Heart right ventricle (tissue), 16 donors: Measurements from ENCODE around the gene NPIPB12. TPM values are rescaled to one million over a fixed set of nuclear protein-coding genes. Genes with fewer than 3 reads are reported as not detected.
"Not testable (repeated sequence)": the region's sequence is repeated elsewhere in the genome, so short reads cannot be mapped to it uniquely, and the experiment has no call there.

ENCODE experiments used
- ATAC-seq, 8 donors: fragments of 200-7000 bp; cut with Tn5 transposase; one replicate each; pipeline ENCODE4 v1.9.1; 2020; ENCODE audit warnings: mild to moderate bottlenecking in 8 of 8, moderate library complexity in 8 of 8, moderate number of reproducible peaks in 1 of 8
- DNase-seq, 2 donors: peaks; one replicate each; pipeline ENCODE4 v3.0.0-alpha.2; 2020
- H3K27ac ChIP-seq, 10 donors: fragments of 200-600 bp; sonication (generic) in 2 of 10; one replicate each; pipeline versions ENCODE4 v1.5.0 to v1.8.0; 2020 to 2022; ENCODE audit warnings: mild to moderate bottlenecking in 3 of 10
- H3K27me3 ChIP-seq, 7 donors: fragments of 200-600 bp; one replicate each; pipeline ENCODE4 v1.8.0; 2021 to 2022; ENCODE audit warnings: mild to moderate bottlenecking in 2 of 7
- H3K36me3 ChIP-seq, 9 donors: fragments of 200-600 bp; sonication (generic) in 1 of 9; one replicate each; pipeline versions ENCODE4 v1.5.0 to v1.8.0; 2020 to 2022; ENCODE audit warnings: mild to moderate bottlenecking in 2 of 9
- H3K4me1 ChIP-seq, 9 donors: fragments of 200-600 bp; sonication (generic) in 1 of 9; one replicate each; pipeline versions ENCODE4 v1.5.0 to v1.8.0; 2020 to 2022; ENCODE audit warnings: mild to moderate bottlenecking in 4 of 9
- H3K4me3 ChIP-seq, 10 donors: fragments of 200-600 bp; sonication (generic) in 2 of 10; one replicate each; pipeline versions ENCODE4 v1.5.0 to v1.8.0; 2020 to 2022; ENCODE audit warnings: mild to moderate bottlenecking in 7 of 10, moderate library complexity in 2 of 10
- H3K9me3 ChIP-seq, 11 donors: fragments of 200-600 bp in 10 of 11; sonication (generic) in 2 of 11; one replicate each; pipeline versions ENCODE4 v1.5.0 to v1.8.0; 2013 to 2022; ENCODE audit warnings: mild to moderate bottlenecking in 2 of 11, control low read depth in 1 of 11, moderate library complexity in 1 of 11
- WGBS, 2 donors: extraction: QIAGEN DNeasy Blood & Tissue Kit; methylation state at CpG; one replicate each; pipeline ENCODE4 v1.1.7; 2013; ENCODE audit warnings: inconsistent platforms in 1 of 2; 5-methylcytosine and 5-hydroxymethylcytosine counted together
- intact Hi-C, 10 donors: fragments of 100-400 bp; cut with DNase I; formaldehyde crosslinking; loops; one replicate each; pipeline versions ENCODE4 v1.11.1 to v1.14.2; 2022
- long read RNA-seq, 3 donors: library from polyadenylated mRNA; unstranded; transcript quantifications; one replicate each; pipeline ENCODE4 v2.0.0, GENCODE V29; 2020 to 2021
- polyA plus RNA-seq, 2 donors: library from polyadenylated mRNA; stranded (reverse); fragments of 200-250 nt; gene quantifications; one replicate each; pipeline ENCODE4 v1.2.3, GENCODE V29; 2013
- total RNA-seq, 10 donors: library from RNA; stranded (reverse); fragmentation: NEBNext Ultra II Directional in 3 of 10; extraction: Animal tissue kit (Norgen Biotek cat#: 25700) in 3 of 10; gene quantifications; one replicate each; pipeline versions ENCODE4 v1.2.1 to v1.2.4, GENCODE V29; 2021 to 2023
- TF ChIP-seq, protein P1 (sequence below), 9 donors: fragments of 200-600 bp; sonication (generic) in 2 of 9; IDR thresholded peaks; one replicate each; pipeline versions ENCODE4 v1.5.0 to v1.8.0; 2021 to 2022; ENCODE audit warnings: antibody characterized with exemption in 9 of 9, mild to moderate bottlenecking in 5 of 9, moderate library complexity in 1 of 9
- donor health status: Arrhythmogenic right ventricular cardiomyopathy.
- donor health status: ischemic (EF 13 %, LVEDD 7.1; RV severe dilation, severe dysfunction).
- donor health status: healthy with polysubstance abuse.
- donor health status: DM: no; HTN: yes; CAD: no.
- donor health status: DM: no; HTN: no; CAD: no.
- donor health status: ischemic (EF 25% LVEDD 6.9; RV normal size, moderate dysfunction).
- donor health status: ischemic (EF 25% LVEDD 5.7; RV mildly dilated, moderate dysfunction).
- donor health status: healthy.
- donor health status: DM: yes; HTN: yes; CAD: no.
- donor health status: Ischemic cardiomyopathy.
- donor health status: ischemic (EF 35%, LVEDD 5.7; RV mildly dilated, moderate dysfunction).
- donor health status: nonischemic (EF 11% LVEDD 7.7; RV severe dilation, severe dysfunction).
- donor health status: DM: yes; HTN: yes; CAD: no.
- donor health status: PGD.
- donor health status: ischemic (EF 29% LVEDD 5.4; RV normal size, mild dysfunction).
- donor health status: nonischemic (EF 23%, LVEDD 6.1; RV moderate dilation, normal function).

NPIPB12 gene
- total RNA-seq, result 10 to 100 TPM in 9 of 10 donors, 1 to 10 TPM in 1; 9.4 to 23.6 (median 19.0) TPM
- polyA plus RNA-seq, result 100 to 1,000 TPM in 1 of 2 donors, 10 to 100 TPM in 1; 15.3 to 107 TPM
- long read RNA-seq, donor 1, partial matches to known transcripts, result 1 of 1 reads
- long read RNA-seq, donor 1, other reads (novel, unspliced or antisense), result 0 of 1 reads
- long read RNA-seq, donor 2, partial matches to known transcripts, result 0 of 1 reads
- long read RNA-seq, donor 2, other reads (novel, unspliced or antisense), result 1 of 1 reads
- long read RNA-seq, donor 3, partial matches to known transcripts, result 2 of 2 reads
- long read RNA-seq, donor 3, other reads (novel, unspliced or antisense), result 0 of 2 reads

GRCh38 chr16:29506308-29506707 lies at the start of gene NPIPB12:
NPIPB12 (minus strand) TSS chr16:29506408.
- intact Hi-C loops, H3K9me3 ChIP-seq, H3K4me1 ChIP-seq, ATAC-seq, H3K27me3 ChIP-seq, H3K4me3 ChIP-seq, H3K27ac ChIP-seq, DNase-seq, H3K36me3 ChIP-seq: not testable (repeated sequence)
- WGBS, 2 donors, result 92 to 96% methylated on average over 2 of the region's 6 CpGs

GRCh38 chr16:29521520-29521919 lies 15.3 kb upstream of the NPIPB12 start:
- ATAC-seq, H3K4me3 ChIP-seq, H3K27ac ChIP-seq, DNase-seq, H3K27me3 ChIP-seq, H3K36me3 ChIP-seq, intact Hi-C loops, H3K9me3 ChIP-seq, H3K4me1 ChIP-seq: not testable (repeated sequence)
- 44 to 74% methylated on average over 2 of the region's 5 CpGs for WGBS, 2 donors

GRCh38 chr16:29482276-29482675 lies 23.9 kb downstream of the NPIPB12 start:
- H3K27me3 ChIP-seq, intact Hi-C loops, H3K36me3 ChIP-seq, H3K4me3 ChIP-seq, H3K9me3 ChIP-seq, H3K4me1 ChIP-seq, H3K27ac ChIP-seq, ATAC-seq: not testable (repeated sequence)
- DNase-seq, result peak in 1 of 2 donors; percentile 4
- WGBS, 2 donors, result 73 to 87% methylated on average over 4 to 6 of the region's 12 CpGs

DNA sequence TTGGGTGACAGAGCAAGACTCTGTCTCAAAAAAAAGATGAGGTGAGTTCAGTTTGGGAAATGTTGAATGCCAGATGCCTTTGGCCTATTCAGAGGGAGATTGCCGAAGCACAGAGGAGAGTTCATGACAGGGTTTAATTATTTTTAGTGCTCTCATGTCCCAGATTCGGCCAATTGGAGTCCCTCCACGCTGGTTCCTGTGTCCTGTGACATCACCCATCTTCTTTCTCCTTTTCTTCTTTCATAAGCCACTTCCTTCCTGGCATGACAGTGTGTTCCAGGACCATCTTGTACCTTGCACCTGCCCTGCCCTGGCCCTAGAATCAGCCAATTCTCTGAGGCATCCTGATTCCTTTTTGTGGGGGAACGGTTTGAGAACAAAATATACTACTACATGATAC lies 34.1 kb downstream of the NPIPB12 start:
- H3K27ac ChIP-seq, DNase-seq, H3K36me3 ChIP-seq, intact Hi-C loops, H3K4me1 ChIP-seq, H3K4me3 ChIP-seq, H3K27me3 ChIP-seq, H3K9me3 ChIP-seq: not testable (repeated sequence)
- ATAC-seq, result peak in 2 of 8 donors; percentile 6 to 16
- no CpG with 5 or more reads among the region's 4 CpGs for WGBS, 2 donors

- H3K27me3 ChIP-seq, H3K4me1 ChIP-seq, H3K36me3 ChIP-seq, H3K9me3 ChIP-seq, intact Hi-C loops: not testable (repeated sequence)
- DNase-seq (peak; percentile 72 to 84), ATAC-seq (peak; percentile 85 to 90 (median 88))
- H3K4me3 ChIP-seq, result peak overlapping the region in 5 of 10 donors; percentile 25 to 41 (median 35)
- 35 to 56% methylated on average over 5 of the region's 6 CpGs for WGBS, 2 donors
- peak overlapping the region in 8 of 10 donors; percentile 49 to 88 (median 76) for H3K27ac ChIP-seq
- TF ChIP-seq, protein P1, sequence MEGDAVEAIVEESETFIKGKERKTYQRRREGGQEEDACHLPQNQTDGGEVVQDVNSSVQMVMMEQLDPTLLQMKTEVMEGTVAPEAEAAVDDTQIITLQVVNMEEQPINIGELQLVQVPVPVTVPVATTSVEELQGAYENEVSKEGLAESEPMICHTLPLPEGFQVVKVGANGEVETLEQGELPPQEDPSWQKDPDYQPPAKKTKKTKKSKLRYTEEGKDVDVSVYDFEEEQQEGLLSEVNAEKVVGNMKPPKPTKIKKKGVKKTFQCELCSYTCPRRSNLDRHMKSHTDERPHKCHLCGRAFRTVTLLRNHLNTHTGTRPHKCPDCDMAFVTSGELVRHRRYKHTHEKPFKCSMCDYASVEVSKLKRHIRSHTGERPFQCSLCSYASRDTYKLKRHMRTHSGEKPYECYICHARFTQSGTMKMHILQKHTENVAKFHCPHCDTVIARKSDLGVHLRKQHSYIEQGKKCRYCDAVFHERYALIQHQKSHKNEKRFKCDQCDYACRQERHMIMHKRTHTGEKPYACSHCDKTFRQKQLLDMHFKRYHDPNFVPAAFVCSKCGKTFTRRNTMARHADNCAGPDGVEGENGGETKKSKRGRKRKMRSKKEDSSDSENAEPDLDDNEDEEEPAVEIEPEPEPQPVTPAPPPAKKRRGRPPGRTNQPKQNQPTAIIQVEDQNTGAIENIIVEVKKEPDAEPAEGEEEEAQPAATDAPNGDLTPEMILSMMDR (IDR thresholded peaks at IDR 0.05), result peak in 1 of 9 donors; percentile 10
These were observed 36.5 kb downstream of the NPIPB12 start for GRCh38 chr16:29469660-29470059.

GRCh38 chr16:29467654-29468366 lies 38.4 kb downstream of the NPIPB12 start:
- H3K4me1 ChIP-seq, intact Hi-C loops, H3K27ac ChIP-seq, H3K4me3 ChIP-seq, H3K9me3 ChIP-seq, DNase-seq, H3K36me3 ChIP-seq, H3K27me3 ChIP-seq: not testable (repeated sequence)
- ATAC-seq, result peak in 2 of 8 donors; percentile 26
- no CpG with 5 or more reads among the region's 10 CpGs for WGBS, 2 donors

DNA sequence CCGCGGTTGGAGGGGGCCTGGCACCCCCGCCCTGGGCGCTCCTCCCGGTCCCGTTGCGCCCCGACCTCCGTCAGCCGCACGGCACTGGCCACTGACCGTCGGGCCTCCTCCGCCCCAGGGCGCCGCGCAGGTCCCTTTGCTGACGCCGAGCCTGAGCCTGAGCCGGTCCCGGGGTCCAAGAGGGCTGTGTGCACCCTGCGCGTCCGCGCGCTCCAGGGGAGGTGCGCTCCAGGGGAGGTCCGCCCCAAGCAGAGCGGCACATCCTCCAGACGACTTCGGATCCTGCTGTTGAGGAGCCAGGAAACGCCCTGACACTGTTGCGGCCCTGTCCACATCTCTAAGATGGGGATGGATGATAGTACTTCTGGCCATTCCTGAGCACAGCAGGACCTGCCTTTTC lies 39.3 kb downstream of the NPIPB12 start:
- whole genome bisulfite sequencing, 2 donors, result no CpG with 5 or more reads among the region's 33 CpGs
- intact Hi-C loops, H3K9me3 ChIP-seq, H3K4me3 ChIP-seq, DNase-seq, H3K27me3 ChIP-seq, H3K4me1 ChIP-seq, H3K36me3 ChIP-seq, H3K27ac ChIP-seq: not testable (repeated sequence)
- peak; percentile 6 to 40 (median 16) for ATAC-seq

- not testable (repeated sequence) for DNase-seq, H3K36me3 ChIP-seq
These were observed 40.0 kb downstream of the NPIPB12 start for GRCh38 chr16:29465985-29466824.

DNA sequence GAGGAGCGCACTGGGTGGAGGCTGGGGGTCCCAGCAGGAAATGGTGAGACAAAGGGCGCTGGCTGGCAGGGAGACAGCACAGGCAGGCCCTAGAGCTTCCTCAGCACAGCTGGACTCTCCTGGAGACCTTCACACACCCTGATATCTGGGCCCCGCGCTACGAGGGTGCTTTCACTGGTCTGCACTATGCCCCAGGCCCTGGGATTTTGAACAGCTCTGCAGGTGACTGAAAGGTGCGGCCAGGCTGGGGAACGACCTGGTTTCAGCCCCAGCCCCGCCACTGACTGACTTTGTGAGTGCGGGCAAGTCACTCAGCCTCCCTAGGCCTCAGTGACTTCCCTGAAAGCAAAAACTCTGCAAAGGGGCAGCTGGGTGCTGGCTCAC lies 45.6 kb downstream of the NPIPB12 start:
- intact Hi-C loops, H3K27me3 ChIP-seq: not testable (repeated sequence)
- no CpG with 5 or more reads among the region's 9 CpGs for WGBS, 2 donors

More at GRCh38 chr16:29465985-29466824, 40.0 kb downstream of the NPIPB12 start:
- H3K4me1 ChIP-seq, H3K27me3 ChIP-seq, H3K9me3 ChIP-seq, H3K27ac ChIP-seq, intact Hi-C loops, H3K4me3 ChIP-seq: not testable (repeated sequence)
- no CpG with 5 or more reads among the region's 57 CpGs for WGBS, 2 donors
- peak; percentile 48 to 67 (median 60) for ATAC-seq

More for the DNA sequence above, 45.6 kb downstream of the NPIPB12 start:
- not testable (repeated sequence) for H3K36me3 ChIP-seq, H3K27ac ChIP-seq, DNase-seq, H3K9me3 ChIP-seq, H3K4me3 ChIP-seq, H3K4me1 ChIP-seq
- ATAC-seq, result peak in 4 of 8 donors; percentile 1 to 9 (median 6)
